Spleen (tissue), 7 donors: ENCODE results near the gene TMEM245.

Experiments used
- CTCF ChIP-seq, 11 experiments: fragments of 200-600 bp in 7 of 11; fragments of 450-650 bp in 4 of 11; sonication (generic) in 4 of 11; IDR thresholded peaks in 8 of 11; conservative IDR thresholded peaks in 3 of 11; 1 replicate in 7 of 11; 2 replicates in 4 of 11; pipeline versions ENCODE4 v1.4.0 to v1.8.0; 2016 to 2021; ENCODE audit warnings: antibody characterized with exemption in 11 of 11, inconsistent platforms in 4 of 11, mild to moderate bottlenecking in 1 of 11
- POLR2AphosphoS5 ChIP-seq, 3 donors: sonication (generic); formaldehyde crosslinking; IDR thresholded peaks; one replicate each; pipeline ENCODE4 v1.5.1; 2017; ENCODE audit warnings: antibody characterized with exemption in 3 of 3
- donor health status: DM: no; HTN: no; CAD: no; lungs with moderate emphysema.
- donor health status: DM: no; HTN: no; CAD: no.
- donor health status: DM: no; HTN: no; CAD: no.

- TF ChIP-seq POLR2AphosphoS5 (IDR thresholded peaks at IDR 0.05) (no peak), CTCF (IDR thresholded peaks at IDR 0.05 in 8 of 11, conservative IDR thresholded peaks at IDR 0.05 in 3 of 11) (no peak)
Observed at GRCh38 chr9:109037946-109038715, 81.6 kb downstream of the TMEM245 start.
